ENCODE data around the gene WBP11.
A peak's percentile ranks its signal among the peaks of the same experiment; 100 is the strongest.
"Not testable (repeated sequence)": the region's sequence is repeated elsewhere in the genome, so short reads cannot be mapped to it uniquely, and the experiment has no call there.

The WBP11 gene

DNA sequence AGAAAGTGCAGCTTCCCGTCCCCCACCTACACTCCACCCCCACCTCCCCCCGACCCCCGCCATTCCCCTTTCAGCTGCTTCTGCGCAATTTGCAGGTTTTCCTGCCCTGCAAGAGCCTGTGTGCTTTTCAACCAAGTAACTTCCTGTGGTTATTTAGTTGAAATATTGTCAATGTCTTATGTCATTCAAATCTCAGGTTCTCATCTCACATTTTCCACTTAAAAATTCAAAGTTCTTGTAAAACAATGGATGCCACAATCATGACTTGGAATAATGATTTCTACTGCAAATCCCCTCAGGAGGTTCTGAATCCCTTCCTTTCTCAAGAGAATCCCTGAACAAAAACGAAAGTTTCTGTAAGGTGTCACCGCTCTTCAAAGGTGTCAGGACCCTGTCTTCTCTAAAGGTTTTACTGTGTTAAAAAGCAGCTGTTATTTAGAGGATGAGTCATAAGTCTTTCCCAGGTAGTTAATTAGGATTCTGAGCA lies 31.6 kb downstream of the WBP11 start:
- DNase-seq: peak in 1 of 4 experiments; percentile 2

GRCh38 chr12:14770496-14771461 lies 32.5 kb downstream of the WBP11 start:
- peak; percentile 79 to 88 (median 82) for DNase-seq

DNA sequence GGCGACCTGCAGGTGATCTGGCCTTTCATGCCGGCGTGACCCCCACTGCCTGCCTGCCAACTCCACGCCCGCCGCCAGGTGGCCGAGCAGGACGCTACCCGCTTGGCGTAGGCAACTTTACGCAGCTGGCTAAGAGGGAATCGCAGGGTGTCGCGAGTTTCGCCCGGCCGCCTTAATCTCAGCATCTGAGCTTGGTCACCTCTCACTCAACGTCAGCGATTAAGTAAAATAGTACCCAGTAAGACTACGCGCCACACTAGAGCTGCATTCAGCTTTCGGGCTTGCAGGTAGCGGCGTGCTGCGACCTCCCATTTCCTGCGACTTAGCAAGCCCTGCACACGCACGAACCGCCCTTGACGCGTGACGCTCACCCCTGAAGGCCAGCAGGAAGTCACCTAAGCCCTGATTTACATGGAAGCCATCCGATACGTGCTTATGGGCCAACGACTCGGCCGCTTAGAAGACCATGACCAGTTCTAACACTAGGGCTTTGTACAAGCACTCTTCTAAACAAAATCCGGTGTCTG lies 33.2 kb downstream of the WBP11 start:
- peak; percentile 71 to 84 (median 78) for DNase-seq

GRCh38 chr12:14769466-14769968 lies 33.8 kb downstream of the WBP11 start:
- peak in 1 of 4 experiments; percentile 16 for DNase-seq

GRCh38 chr12:14768823-14769405 lies 34.4 kb downstream of the WBP11 start:
- peak in 2 of 4 experiments; percentile 17 to 37 for DNase-seq

- DNase-seq: no peak
These were observed 35.7 kb downstream of the WBP11 start for GRCh38 chr12:14767617-14768016.

DNA sequence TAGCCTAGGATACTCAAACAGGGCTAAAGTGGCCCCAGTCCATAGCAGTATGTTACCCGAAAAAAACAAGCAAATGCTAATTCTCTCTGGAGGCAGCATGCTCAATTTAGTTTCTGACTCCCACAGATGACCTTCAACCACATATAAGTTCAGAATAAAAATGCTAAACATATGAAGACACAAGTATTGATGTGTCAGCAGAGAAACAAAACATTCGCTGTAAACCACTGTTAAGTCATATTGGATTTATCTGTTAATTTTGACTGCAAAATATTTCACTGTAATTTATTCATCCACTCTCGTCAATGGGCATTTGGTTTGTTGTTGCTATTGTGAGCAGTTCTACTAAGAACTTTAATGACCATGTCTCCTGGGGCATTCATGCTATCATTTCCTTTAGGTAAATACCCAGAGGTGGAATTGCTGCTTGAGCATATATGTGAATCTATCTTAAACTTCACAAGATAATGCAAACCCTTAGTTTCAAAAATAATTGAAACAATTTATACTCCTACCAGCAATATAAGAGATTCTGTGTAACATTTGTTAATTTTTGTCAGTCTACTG lies 36.5 kb downstream of the WBP11 start:
- no peak for DNase-seq

DNA sequence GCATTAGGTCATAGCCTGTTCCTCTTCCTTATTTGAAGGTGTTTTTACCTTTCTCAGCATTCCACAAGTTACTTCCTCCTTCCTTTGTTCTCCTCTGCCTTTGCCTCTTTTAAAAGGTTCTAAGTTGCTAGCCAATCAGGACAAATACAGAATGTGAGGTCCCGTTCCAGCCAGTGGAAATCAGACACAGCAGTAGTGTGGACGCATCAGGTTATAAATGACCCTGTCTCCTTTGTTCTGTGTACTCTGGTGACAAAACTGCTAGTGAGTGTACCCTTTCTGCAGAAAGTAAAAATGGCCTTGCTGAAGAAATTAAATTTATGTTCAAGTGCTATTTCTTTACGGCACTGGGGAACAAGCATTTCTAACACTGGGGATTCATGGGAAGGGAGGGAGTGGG lies 37.3 kb downstream of the WBP11 start:
- DNase-seq: not testable (repeated sequence)

DNA sequence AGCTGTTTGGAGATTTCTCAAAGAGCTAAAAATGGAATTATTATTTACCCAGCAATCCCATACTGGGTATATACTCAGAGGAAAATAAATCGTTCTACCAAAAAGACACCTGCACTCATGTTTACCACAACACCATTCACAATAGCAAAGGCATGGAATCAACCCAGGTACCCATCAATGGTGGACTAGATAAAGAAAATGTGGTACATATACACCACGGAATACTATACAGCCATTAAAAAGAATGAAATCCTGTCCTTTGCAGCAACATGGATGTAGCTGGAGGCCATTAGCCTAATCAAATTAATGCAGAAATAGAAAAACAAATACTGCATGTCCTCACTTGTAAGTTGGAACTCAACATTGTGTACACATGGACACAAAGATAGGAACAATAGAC lies 37.9 kb downstream of the WBP11 start:
- no peak for DNase-seq

- DNase-seq: not testable (repeated sequence)
These were observed 43.5 kb downstream of the WBP11 start for GRCh38 chr12:14759711-14760280.

DNA sequence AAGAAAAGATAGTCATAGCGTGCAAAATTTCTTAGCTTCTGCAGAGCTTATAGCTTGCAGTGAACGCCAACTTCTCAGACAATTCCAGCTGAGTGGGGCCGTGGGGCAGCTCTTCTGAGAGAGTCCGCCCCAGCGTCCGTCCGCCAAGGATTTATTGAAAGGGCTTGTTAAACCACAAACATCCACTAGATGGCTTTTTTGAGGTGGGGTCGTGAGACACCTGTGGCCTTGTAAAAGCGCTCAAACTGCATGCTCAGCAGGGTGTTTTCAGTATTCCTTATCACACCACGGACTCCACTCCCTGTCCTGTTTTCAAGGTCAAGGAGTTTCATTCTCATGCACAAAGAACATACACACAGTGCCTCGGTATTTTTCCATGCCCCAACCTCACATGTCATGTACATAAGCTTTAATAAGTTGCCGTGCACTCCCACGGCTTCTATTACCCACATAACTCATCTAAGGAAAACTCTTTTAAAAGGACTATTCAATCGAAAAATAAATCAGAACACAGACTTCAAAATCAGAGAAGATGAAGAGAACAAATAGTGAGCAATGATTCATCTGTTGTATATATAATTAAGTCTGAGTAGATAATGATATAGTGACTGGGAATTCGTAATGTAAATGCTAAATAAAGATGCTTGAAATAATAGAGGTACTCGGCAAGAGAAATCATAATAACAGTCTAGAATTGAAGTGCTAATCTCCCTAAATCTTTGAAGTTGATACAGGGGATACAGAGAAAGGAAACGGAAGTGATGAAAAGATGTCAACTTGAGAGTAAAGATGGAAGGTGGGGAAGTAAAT lies 46.7 kb downstream of the WBP11 start:
- no peak for DNase-seq

GRCh38 chr12:14751986-14752385 lies 51.3 kb downstream of the WBP11 start:
- DNase-seq: no peak

DNA sequence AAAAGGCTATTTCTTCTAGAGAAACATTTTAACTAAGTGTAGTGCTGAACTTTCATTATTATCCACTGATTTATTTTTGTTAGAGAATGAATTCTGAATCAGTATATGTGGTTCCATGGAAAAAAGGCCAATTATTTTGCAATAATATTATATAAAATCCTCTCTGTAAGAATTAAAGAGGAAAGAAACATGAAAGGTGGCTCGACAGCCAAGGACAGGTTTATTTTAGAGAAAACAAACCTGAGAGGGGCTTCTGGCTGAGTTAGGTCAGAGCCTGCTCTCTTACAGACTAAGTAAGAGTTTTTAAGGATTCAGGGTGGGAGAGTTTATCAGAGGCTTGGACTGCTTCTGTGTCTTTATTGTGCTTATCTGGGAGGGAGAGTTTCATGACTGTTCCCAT lies 60.2 kb downstream of the WBP11 start:
- DNase-seq: no peak

- DNase-seq: no peak
These were observed 61.3 kb downstream of the WBP11 start for GRCh38 chr12:14741942-14742341.

- no peak for DNase-seq
These were observed 62.1 kb downstream of the WBP11 start for GRCh38 chr12:14741153-14741552.

DNA sequence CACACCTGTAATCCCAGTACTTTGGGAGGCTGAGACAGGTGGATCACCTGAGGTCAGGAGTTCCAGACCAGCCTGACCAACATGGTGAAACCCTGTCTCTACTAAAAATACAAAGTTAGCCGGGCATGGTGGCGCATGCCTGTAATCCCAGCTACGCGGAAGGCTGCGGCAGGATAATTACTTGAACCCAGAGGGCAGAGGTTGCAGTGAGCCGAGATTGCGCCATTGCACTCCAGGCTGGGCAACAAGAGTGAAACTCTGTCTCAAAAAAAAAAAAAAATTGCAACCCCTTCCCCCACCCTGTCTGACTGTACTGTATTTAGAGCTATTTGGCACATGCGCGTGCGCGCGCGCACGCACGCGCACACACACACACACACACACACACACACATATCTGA lies 66.8 kb downstream of the WBP11 start:
- DNase-seq: not testable (repeated sequence)
